ENCODE data around the gene SLC25A5. TPM values are rescaled to one million over a fixed set of nuclear protein-coding genes. Genes with fewer than 3 reads are reported as not detected.

Gene SLC25A5
- total RNA-seq, 1 donor, result 165 TPM

DNA sequence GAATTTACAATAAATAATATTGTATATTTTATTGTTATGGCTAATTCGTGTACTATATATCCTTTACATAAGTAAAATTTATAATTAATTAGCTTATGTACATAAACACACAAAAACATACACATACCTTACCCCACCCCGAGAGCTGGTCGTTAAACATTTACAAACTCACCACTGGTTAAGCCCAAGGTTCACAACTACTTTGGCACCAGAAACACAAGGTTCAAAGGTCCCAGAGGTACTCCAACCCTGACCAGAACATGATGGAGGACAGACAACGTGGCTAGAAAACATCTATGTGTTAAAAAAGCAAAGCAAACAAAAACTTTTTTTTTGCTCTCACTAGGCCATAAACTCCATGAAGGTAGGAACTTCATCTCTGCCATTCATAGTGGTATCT lies 37.7 kb downstream of the SLC25A5 start:
- Histone ChIP-seq H3K27me3 (ENCODE audit: insufficient read depth, low read length) (no peaks in the 10 kb centered on the region), H3K27ac (ENCODE audit: low read depth, low read length) (no peak overlapping the region), H3K4me1 (ENCODE audit: insufficient read depth, low read length) (peaks cover 17% of the 10 kb centered on the region), H3K4me3 (ENCODE audit: insufficient read depth, low read length) (no peak overlapping the region), H3K79me2 (ENCODE audit: insufficient read depth, low read length) (no peaks in the 10 kb centered on the region), H4K20me1 (ENCODE audit: insufficient read depth, low read length) (no peaks in the 10 kb centered on the region), H2AFZ (ENCODE audit: low read length) (no peak overlapping the region), H3K9me3 (ENCODE audit: low read depth, low read length) (no peaks in the 10 kb centered on the region), H3K4me2 (ENCODE audit: insufficient read depth, low read length) (no peak overlapping the region), H3K36me3 (ENCODE audit: insufficient read depth, low read length) (no peaks in the 10 kb centered on the region)
- TF ChIP-seq, protein P1, sequence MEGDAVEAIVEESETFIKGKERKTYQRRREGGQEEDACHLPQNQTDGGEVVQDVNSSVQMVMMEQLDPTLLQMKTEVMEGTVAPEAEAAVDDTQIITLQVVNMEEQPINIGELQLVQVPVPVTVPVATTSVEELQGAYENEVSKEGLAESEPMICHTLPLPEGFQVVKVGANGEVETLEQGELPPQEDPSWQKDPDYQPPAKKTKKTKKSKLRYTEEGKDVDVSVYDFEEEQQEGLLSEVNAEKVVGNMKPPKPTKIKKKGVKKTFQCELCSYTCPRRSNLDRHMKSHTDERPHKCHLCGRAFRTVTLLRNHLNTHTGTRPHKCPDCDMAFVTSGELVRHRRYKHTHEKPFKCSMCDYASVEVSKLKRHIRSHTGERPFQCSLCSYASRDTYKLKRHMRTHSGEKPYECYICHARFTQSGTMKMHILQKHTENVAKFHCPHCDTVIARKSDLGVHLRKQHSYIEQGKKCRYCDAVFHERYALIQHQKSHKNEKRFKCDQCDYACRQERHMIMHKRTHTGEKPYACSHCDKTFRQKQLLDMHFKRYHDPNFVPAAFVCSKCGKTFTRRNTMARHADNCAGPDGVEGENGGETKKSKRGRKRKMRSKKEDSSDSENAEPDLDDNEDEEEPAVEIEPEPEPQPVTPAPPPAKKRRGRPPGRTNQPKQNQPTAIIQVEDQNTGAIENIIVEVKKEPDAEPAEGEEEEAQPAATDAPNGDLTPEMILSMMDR (IDR thresholded peaks at IDR 0.05; ENCODE audit: extremely low read depth, low read depth, low read length), result no peak
- DNase-seq (ENCODE audit: insufficient read length, low spot score, missing footprints), result no peak

DNA sequence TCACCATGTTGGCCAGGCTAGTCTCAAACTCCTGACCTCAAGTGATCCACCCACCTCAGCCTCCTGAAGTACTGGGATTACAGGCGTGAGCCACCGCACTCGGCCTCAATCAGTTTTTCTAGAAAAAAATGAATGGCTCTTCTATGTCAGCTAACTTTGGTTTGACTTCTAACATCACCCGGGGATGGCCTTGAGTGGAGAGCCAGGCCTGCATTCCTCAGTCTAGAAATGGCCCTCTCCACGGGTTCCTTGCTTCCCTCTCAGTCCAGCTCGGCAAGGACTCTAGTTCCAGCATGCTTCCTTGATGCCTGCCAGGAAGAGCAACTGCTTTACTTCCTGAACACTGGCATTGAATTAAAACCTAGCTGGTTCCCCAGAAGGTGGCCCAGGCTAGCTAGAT lies 39.0 kb downstream of the SLC25A5 start:
- no peak for DNase-seq (ENCODE audit: insufficient read length, low spot score, missing footprints)
- H3K79me2 ChIP-seq (ENCODE audit: insufficient read depth, low read length), result no peaks in the 10 kb centered on the region
- H3K4me3 ChIP-seq (ENCODE audit: insufficient read depth, low read length), result no peak overlapping the region
- H3K27me3 ChIP-seq (ENCODE audit: insufficient read depth, low read length), result no peaks in the 10 kb centered on the region
- H4K20me1 ChIP-seq (ENCODE audit: insufficient read depth, low read length), result no peaks in the 10 kb centered on the region
- no peak overlapping the region for H3K4me2 ChIP-seq (ENCODE audit: insufficient read depth, low read length)
- H2AFZ ChIP-seq (ENCODE audit: low read length), result peak overlapping the region; percentile 18
- peaks cover 17% of the 10 kb centered on the region for H3K4me1 ChIP-seq (ENCODE audit: insufficient read depth, low read length)
- TF ChIP-seq, protein P1 (IDR thresholded peaks at IDR 0.05; ENCODE audit: extremely low read depth, low read depth, low read length), result no peak
- H3K27ac ChIP-seq (ENCODE audit: low read depth, low read length), result no peak overlapping the region
- H3K9me3 ChIP-seq (ENCODE audit: low read depth, low read length), result no peaks in the 10 kb centered on the region
- no peaks in the 10 kb centered on the region for H3K36me3 ChIP-seq (ENCODE audit: insufficient read depth, low read length)

DNA sequence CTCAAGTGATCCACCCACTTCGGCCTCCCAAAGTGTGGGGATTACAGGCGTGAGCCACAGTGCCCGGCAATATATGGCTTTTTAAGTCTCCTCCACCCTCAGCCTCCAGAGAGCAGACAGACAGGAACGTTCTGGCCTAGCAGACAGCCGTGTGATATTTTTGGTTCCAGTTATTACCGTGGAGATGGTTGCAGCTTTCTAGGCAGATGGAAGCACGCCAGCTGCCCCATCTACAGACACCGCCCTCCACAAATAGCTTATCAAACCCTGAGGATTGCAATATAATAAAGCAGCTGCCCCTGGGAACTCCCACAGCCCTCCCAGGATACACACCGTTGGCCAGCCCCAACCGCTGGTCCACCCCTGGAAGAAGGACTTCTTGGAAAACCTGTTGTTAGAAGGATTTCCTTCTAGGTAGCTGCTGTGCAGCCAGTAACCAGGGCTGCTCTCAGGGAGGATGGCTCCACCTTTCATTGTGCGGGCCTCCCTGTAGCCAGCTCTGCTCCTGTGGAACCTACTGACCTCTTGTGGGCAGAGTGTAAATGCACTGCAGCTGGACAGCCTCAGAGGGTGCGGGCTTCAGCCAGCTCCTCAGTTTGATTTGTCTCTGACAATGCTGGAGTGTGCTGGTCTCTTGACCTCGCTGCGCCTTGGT lies 44.0 kb downstream of the SLC25A5 start:
- no peaks in the 10 kb centered on the region for H3K36me3 ChIP-seq (ENCODE audit: insufficient read depth, low read length)

DNA sequence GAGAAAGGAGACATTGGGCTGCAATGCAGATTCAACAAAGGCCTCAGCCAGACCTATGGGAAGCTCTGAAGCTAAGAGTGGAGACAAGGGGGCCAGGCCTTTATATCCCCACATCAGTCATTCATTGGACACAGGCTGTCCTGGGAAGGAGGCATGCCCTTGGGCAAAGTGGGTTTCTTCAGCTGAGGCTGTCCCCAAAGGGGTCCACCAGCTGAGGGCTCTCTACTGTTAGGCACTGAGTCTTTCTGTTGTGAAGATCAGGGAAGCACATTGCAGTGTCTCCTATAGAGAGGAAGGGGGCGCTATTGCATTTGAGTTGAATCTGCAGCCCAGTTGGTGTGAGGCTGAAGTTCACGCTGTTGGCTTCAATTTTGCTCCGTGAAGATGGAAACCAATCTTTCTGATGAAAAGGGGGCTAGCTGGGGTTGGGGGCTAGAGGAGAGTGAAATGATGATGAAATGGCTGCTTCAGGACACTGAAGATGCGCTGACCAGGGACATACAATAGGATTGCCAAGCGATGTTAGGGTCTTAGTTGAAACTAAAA lies 48.0 kb downstream of the SLC25A5 start:
- Histone ChIP-seq H3K4me1 (ENCODE audit: insufficient read depth, low read length) (no peaks in the 10 kb centered on the region), H4K20me1 (ENCODE audit: insufficient read depth, low read length) (no peaks in the 10 kb centered on the region), H3K27me3 (ENCODE audit: insufficient read depth, low read length) (no peaks in the 10 kb centered on the region), H3K79me2 (ENCODE audit: insufficient read depth, low read length) (no peaks in the 10 kb centered on the region), H3K27ac (ENCODE audit: low read depth, low read length) (no peak overlapping the region), H3K4me2 (ENCODE audit: insufficient read depth, low read length) (no peak overlapping the region), H3K4me3 (ENCODE audit: insufficient read depth, low read length) (no peak overlapping the region), H2AFZ (ENCODE audit: low read length) (peak overlapping the region; percentile 88), H3K9me3 (ENCODE audit: low read depth, low read length) (no peaks in the 10 kb centered on the region), H3K36me3 (ENCODE audit: insufficient read depth, low read length) (no peaks in the 10 kb centered on the region)
- peak; percentile 85 for DNase-seq (ENCODE audit: insufficient read length, low spot score, missing footprints)
- TF ChIP-seq, protein P1 (IDR thresholded peaks at IDR 0.05; ENCODE audit: extremely low read depth, low read depth, low read length), result peak; percentile 82

More for the DNA sequence above, 44.0 kb downstream of the SLC25A5 start:
- H4K20me1 ChIP-seq (ENCODE audit: insufficient read depth, low read length), result no peaks in the 10 kb centered on the region
- no peak overlapping the region for H3K27ac ChIP-seq (ENCODE audit: low read depth, low read length)
- H3K4me2 ChIP-seq (ENCODE audit: insufficient read depth, low read length), result no peak overlapping the region
- H3K4me3 ChIP-seq (ENCODE audit: insufficient read depth, low read length), result no peak overlapping the region
- TF ChIP-seq, protein P1 (IDR thresholded peaks at IDR 0.05; ENCODE audit: extremely low read depth, low read depth, low read length), result peak; percentile 70
- H3K79me2 ChIP-seq (ENCODE audit: insufficient read depth, low read length), result no peaks in the 10 kb centered on the region
- peaks cover 3% of the 10 kb centered on the region for H3K4me1 ChIP-seq (ENCODE audit: insufficient read depth, low read length)
- H3K27me3 ChIP-seq (ENCODE audit: insufficient read depth, low read length), result no peaks in the 10 kb centered on the region
- no peaks in the 10 kb centered on the region for H3K9me3 ChIP-seq (ENCODE audit: low read depth, low read length)
- peak; percentile 87 for DNase-seq (ENCODE audit: insufficient read length, low spot score, missing footprints)
- H2AFZ ChIP-seq (ENCODE audit: low read length), result peak overlapping the region; percentile 22
